Right kidney (tissue), 9 donors: Measurements from ENCODE around the gene ICAM4.
"Not testable (repeated sequence)": the region's sequence is repeated elsewhere in the genome, so short reads cannot be mapped to it uniquely, and the experiment has no call there.

Experiments used
- DNase-seq: peaks from one replicate; pipeline ENCODE4 v3.0.0-alpha.2; 2016
- long read RNA-seq, 8 donors: transcript quantifications; one replicate each; lab custom pipeline, GENCODE V29; 2026

The ICAM4 gene
- long read RNA-seq, donor 1, partial matches to known transcripts = 0 of 2 reads
- long read RNA-seq, donor 1, other reads (novel, unspliced or antisense) = 0 of 2 reads
- long read RNA-seq, donor 2 = 0 reads
- long read RNA-seq, donor 3 = 0 reads
- long read RNA-seq, donor 4 = 0 reads
- long read RNA-seq, donor 5 = 0 reads
- long read RNA-seq, donor 6 = 0 reads
- long read RNA-seq, donor 7 = 0 reads
- long read RNA-seq, donor 8, partial matches to known transcripts = 0 of 1 reads
- long read RNA-seq, donor 8, other reads (novel, unspliced or antisense) = 0 of 1 reads

GRCh38 chr19:10286803-10287737, at the start of gene ICAM4:
Gene ICAM4, plus strand, starts transcription at chr19:10286955. Its CDS starts 58 bp downstream, at chr19:10287013.
- peak; percentile 77 for DNase-seq

DNA sequence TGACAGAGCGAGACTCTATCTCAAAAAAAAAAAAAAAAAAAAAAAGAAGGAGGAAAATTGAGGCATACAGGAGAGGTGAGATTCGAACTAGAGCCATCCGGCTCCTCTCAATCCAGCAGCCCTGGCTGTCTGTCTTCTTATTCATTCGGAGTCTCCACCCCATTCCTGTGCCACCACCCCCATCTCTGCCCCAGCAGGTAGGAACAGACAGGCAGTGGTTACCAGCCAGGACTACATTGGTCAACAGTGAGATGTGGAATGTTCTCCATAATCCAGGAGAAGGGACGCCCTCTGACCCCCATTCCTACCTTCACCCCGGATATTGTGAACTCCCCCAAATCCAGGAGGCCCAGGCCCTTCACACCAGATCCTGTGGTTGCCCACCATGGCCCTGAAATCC, 49.1 kb upstream of the ICAM4 start:
- DNase-seq = no peak

DNA sequence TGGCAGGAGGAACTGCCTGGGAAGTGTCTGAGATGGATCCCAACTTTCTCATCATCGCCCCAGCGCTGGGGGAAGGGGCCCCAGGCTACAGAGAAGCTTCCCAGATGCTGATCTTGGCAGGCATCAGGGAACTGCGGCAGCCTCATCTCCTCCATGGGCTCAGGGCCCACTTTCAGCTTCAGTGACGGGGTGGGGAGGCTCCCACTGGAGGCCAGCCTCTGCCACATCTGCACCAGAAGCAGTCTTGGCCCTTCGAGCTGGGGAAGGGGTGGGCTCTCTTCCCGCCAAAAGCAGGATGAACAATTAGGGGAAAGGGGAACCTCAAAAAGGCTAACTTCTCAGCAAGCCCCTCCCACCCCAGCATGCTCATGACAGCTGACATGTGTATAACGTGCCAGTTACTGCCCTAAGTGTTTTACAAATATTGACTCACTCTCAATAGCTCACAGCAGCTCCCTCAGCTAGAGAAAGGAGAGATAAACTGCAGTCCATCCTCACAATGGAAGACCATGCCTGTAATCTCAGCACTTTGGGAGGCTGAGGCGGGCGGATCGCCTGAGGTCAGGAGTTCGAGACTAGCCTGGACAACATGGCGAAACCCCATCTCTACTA, 48.5 kb upstream of the ICAM4 start:
- DNase-seq = peak; percentile 26

- DNase-seq = not testable (repeated sequence)
Measured at GRCh38 chr19:10241826-10242449, 44.8 kb upstream of the ICAM4 start.

GRCh38 chr19:10243606-10244005, 43.1 kb upstream of the ICAM4 start:
- DNase-seq = no peak

GRCh38 chr19:10245189-10245939, 41.4 kb upstream of the ICAM4 start:
- DNase-seq = no peak

DNA sequence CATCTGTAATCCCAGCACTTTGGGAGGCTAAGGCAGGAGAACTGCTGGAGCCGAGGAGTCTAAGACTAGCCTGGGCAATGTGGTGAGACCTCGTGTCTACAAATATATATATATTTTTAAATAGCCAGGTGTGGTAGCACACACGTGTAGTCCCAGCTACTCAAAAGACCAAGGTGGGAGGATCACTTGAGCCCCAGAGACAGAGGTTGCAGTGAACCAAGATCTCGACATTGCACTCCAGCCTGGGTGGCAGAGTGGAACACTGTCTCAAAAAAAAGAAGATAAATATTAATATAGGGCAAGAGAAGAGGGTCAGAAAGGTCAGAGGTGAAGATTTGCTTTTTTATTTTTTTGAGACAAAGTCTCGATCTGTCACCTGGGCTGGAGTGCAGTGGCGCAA, 40.2 kb upstream of the ICAM4 start:
- DNase-seq = no peak

DNA sequence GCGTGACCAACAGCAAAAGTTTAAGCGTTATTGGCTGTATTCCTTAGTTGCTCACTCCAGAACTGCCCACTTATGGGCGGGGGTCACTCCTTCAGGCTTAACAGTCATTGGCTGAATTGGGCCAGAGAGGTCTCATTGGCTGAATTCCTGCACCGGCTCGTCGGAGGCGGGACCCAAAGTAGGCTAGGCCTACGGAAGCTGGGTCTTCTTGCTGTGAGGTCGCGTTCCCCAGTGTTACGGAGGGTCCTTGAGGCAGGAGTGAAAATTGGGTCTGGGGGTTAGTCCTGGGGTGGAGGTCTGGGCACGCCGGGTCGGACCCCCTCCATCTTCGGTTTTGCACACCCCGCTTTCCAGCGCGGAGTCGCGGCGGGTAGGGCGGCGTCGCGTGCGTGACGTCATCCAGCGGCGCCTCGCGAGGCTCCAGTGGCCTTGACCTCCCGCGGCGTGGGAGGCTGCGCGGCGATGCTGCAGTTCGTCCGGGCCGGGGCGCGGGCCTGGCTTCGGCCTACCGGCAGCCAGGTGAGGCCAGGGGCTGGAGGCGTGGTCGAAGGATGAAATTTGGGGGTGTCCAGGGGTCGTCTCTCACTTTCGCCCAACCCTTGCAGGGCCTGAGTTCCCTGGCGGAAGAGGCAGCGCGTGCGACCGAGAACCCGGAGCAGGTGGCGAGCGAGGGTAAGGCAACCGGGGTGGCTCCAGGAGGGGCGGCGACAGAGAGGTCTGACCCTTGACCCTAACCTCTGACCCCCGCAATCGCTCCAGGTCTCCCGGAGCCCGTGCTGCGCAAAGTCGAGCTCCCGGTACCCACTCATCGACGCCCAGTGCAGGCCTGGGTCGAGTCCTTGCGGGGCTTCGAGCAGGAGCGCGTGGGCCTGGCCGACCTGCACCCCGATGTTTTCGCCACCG, 34.7 kb upstream of the ICAM4 start, which contains the start of gene MRPL4:
Gene MRPL4, plus strand, starts transcription at position 423 of the 903 bp plus-strand sequence. Its CDS starts 40 bp downstream, at position 463.
- peak; percentile 100 for DNase-seq

DNA sequence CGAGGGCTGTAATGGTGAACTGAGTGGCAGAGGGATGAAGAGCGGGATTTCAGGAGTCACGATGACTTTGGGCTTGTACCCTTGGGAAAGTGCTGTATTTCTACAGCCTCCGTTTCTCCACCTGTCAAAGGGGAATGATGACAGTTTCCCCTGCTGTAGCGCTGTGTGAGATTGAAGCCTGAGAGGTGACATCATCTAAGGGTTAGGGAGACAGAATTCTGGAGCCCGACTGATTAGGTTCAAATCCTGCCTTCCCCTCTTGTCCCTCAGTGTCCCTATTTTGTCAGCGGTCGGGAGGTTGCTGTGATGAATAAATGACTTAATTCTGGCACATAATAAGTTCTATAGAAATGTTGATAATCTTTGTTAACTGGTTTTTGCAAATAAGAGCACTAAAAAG, 34.0 kb upstream of the ICAM4 start:
- DNase-seq = no peak

- DNase-seq = no peak
Measured at GRCh38 chr19:10254244-10254643, 32.5 kb upstream of the ICAM4 start.

DNA sequence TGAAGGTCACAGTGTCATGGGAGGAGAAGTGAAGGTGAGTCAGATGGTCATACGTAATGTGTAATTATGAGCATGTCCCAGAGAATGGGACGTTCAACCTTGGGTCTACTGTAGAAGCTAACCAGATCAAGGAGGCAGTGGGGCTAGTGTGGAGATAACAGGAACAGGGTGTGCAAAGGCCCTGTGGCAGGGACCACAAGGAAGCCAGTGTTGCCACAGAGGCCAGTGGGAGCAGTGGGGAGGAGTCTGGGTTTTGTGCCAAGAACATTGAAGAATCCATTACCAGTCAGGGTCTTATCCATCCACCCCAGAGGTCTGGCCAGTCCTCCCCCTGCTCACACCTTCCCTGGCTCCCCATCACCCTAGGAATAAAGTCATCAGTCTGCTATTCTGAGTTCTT, 31.4 kb upstream of the ICAM4 start:
- no peak for DNase-seq

GRCh38 chr19:10256551-10256950, 30.2 kb upstream of the ICAM4 start:
- DNase-seq = no peak

DNA sequence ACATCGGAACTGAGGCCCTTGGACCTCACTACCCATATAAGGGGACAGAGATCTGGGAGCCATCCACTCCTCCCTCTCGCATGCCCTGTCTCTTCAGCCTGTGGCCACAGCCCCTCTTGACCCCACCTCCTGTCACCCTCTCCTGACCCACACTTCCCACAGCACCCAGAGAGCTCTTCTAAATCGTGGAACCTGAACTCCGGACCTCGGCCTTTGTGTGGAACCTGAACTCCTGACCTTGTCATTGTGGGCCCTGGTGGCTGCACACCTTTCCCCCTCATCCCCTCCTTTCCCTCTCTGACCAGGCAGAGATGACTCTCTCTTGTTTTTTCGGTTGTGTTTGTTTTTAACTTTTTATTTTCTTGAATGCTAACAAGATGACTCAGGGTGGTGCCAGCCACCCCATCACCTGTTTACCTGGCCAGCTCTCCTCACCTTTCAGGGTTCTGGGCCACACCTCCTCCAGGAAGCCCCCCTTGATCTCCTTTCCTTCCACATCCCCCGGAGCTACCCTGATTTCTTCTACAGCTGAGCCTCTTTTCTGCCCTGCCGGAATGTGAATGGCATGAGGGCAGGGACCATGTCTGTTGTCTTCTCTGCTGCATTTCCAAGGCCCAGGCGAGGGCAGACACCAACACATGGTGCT, 29.7 kb upstream of the ICAM4 start:
- DNase-seq = no peak

DNA sequence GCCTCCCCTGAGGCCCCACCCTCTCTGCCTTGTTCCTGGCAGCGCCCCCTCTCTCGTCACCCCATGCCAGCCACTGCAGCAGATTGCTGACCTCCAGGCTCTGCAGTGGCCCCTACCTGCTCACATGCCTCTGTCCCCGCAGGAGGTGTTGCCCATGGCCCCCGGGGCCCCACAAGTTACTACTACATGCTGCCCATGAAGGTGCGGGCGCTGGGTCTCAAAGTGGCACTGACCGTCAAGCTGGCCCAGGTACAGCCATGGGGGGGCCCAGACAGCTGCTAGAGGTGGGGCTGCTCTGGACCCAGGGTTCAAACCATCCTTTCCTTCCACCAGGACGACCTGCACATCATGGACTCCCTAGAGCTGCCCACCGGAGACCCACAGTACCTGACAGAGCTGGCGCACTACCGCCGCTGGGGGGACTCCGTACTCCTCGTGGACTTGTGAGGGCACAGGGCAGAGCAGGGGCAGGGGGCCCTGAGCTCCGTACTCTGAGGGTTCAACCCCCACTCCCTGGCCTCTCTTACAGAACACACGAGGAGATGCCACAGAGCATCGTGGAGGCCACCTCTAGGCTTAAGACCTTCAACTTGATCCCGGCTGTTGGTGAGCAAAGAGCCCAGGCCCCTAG, 28.6 kb upstream of the ICAM4 start:
- no peak for DNase-seq

DNA sequence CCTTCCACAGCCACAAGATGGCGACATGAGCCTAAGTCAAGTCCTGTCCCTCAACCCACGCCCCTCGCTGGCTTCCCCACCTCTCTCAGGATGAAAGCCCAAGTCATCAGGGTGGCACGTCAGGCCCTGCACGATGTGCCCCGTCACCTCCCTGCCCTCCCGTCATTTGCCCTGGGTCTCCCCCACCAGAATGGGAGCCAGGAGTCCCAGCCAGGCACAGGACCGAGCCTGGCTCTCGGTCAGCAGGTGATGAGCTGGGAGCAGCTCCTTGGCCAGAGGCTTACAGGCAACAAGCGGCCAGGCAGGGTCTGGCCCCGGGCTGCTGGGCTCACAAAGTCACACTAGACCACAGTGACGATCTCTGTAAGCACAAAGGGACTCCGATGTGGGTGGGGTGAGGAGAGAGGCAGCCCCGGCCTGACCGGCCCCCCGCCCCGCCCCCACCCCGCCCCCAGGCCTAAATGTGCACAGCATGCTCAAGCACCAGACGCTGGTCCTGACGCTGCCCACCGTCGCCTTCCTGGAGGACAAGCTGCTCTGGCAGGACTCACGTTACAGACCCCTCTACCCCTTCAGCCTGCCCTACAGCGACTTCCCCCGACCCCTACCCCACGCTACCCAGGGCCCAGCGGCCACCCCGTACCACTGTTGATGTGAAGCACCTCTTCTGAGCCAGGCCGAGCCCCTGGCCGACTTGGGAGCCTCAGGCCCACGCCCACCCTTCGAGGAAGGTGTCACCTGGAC, 27.4 kb upstream of the ICAM4 start:
- peak; percentile 59 for DNase-seq

DNA sequence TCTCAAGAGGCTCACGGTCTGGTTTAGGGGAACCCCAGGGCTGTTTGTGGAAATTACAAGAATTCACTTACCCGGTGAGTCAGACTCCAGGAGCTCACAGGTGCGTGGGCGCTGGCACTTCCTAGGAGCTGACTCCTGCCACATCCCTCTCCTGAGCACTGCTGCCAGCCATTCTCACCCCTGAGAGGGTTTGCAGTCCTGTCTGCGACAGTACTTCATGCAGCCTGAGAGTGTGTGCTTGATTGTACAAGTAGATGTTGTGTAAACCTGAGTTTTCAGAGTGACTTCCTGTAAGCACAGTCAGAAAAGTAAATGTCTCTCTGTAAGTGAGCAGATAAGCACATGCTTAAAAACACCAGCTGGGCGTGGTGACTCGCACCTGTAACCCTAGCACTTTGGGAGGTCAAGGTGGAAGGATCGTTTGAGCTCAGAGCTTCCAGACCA, 26.6 kb upstream of the ICAM4 start:
- no peak for DNase-seq

GRCh38 chr19:10262771-10263170, 24.0 kb upstream of the ICAM4 start:
- no peak for DNase-seq

DNA sequence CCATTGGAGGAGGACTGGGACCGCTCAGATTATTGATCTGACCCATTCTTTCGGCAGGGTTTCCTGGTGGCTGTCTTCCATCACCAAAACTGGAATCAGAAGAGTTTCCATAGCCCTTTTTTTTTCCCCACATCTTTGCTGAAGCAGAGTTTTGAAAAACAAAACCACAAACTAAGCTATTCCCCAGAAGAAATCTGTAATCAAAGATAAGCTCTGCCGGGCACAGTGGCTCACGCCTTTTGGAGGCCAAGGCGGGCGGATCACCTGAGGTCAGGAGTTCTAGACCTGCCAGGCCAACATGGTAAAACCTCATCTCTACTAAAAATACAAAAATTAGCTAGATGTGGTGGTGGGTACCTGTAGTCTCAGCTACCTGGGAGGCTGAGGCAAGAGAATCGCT, 20.0 kb upstream of the ICAM4 start:
- DNase-seq = no peak

GRCh38 chr19:10268071-10268470, 18.7 kb upstream of the ICAM4 start:
- DNase-seq = no peak
